ENCODE data around the gene MET.

Gene MET

DNA sequence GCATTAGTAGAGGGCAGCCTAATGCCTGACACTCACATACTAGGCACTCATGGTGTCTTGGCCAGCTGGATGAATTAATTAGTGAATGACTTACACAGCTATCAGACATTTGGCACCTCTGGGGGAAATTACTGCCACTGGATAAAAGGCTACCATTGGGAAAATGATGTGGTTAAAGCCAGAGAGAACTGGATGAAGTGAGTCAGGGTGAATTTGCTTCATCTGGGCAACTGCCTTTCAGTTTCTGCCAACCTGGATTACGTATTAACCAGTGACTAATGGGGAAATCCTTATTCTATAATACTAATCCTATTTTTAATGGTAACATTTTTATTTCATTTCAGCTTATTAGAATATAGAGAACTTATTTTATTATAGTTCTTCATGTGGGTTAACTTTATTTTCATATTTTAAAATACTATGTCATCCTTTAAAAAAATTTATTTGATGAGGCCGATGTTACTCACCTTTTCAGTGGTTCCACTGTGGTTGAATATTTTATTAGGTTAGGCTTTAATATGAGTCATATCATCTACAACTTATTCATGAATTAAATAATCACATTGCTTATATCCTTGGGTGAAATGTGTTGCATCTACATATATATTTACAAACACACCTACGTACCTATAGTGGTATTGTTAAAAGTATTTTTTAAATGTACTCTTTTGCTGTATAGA lies 104.8 kb downstream of the MET start:
- DNase-seq (ENCODE audit: low read depth) = no peak
- TF ChIP-seq, protein P1, sequence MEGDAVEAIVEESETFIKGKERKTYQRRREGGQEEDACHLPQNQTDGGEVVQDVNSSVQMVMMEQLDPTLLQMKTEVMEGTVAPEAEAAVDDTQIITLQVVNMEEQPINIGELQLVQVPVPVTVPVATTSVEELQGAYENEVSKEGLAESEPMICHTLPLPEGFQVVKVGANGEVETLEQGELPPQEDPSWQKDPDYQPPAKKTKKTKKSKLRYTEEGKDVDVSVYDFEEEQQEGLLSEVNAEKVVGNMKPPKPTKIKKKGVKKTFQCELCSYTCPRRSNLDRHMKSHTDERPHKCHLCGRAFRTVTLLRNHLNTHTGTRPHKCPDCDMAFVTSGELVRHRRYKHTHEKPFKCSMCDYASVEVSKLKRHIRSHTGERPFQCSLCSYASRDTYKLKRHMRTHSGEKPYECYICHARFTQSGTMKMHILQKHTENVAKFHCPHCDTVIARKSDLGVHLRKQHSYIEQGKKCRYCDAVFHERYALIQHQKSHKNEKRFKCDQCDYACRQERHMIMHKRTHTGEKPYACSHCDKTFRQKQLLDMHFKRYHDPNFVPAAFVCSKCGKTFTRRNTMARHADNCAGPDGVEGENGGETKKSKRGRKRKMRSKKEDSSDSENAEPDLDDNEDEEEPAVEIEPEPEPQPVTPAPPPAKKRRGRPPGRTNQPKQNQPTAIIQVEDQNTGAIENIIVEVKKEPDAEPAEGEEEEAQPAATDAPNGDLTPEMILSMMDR (IDR thresholded peaks at IDR 0.05; ENCODE audit: insufficient read depth, low read depth, low read length, missing control alignments) = no peak
- H3K4me3 ChIP-seq (ENCODE audit: low read depth, low read length) = no peak overlapping the region

DNA sequence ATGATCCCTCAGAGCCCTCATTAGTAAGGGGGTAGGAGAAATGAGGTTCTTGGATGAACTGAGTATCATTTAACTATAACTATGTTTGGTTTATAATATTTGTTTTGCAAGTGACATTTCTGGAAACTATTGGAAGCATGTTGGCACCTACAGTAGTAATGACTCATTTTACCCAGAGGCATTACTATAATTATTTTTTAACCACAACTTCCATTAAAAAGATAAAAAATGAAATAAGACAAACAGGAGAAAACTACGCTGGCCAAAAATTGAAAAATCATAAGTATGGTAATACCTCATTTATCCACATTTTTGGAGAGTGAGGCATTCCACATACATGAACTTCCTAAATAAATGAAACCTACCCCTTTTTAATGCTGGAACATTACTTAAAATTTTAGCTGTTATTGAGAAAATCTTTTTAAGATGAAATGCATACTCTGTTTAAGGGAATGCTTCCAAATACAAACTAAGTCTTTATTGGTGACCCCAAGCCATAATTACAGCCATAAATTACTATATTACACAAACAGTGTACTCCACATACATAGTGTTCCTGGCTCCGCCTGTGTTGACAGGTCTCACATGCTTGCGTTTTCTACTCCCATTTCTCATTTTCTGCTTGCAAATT lies 105.8 kb downstream of the MET start:
- H3K4me3 ChIP-seq (ENCODE audit: low read depth, low read length) = no peak overlapping the region

DNA sequence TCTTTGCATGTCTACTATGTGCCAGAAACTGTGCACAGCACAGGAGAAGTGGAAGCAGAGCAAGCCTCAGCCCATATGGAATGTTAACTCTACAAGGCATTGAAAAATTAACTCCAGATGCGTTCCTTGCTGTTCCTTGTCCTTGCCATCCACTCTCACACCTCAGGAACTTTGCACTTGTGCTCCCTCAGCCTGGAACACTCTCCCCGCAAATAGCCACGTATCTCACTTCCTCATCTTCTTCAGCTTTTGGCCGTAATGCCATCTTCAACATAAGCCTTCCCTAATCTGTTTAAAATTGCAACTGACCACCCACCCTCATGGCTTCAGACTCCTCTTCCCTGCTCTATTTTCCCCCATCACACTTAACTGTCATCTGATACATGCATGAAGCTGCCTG lies 107.2 kb downstream of the MET start:
- no peak overlapping the region for H3K4me3 ChIP-seq (ENCODE audit: low read depth, low read length)
- DNase-seq (ENCODE audit: low read depth) = no peak
- TF ChIP-seq, protein P1 (IDR thresholded peaks at IDR 0.05; ENCODE audit: insufficient read depth, low read depth, low read length, missing control alignments) = no peak

More for the DNA sequence above, 105.8 kb downstream of the MET start:
- no peak for DNase-seq (ENCODE audit: low read depth)
- TF ChIP-seq, protein P1 (IDR thresholded peaks at IDR 0.05; ENCODE audit: insufficient read depth, low read depth, low read length, missing control alignments) = no peak

DNA sequence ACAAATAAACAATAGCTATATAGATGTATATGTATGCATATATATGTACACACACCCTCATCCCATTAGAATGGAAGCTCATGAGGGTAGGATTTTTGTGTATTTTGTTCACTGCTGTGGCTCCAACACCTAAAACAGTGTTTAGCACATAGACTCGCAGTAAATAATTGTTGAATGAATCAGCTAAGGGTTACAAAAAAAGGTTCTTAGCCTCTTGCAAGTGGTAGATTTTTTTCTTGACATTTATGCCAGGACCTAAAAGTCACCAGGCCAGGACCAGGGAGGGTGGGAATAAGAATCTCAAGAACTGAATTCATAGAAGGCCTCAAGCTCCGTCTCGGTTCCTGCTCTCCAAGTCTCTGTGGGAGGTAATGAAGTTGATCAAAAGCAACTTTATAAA lies 107.9 kb downstream of the MET start:
- no peak for DNase-seq (ENCODE audit: low read depth)
- H3K4me3 ChIP-seq (ENCODE audit: low read depth, low read length) = no peak overlapping the region
- TF ChIP-seq, protein P1 (IDR thresholded peaks at IDR 0.05; ENCODE audit: insufficient read depth, low read depth, low read length, missing control alignments) = no peak

DNA sequence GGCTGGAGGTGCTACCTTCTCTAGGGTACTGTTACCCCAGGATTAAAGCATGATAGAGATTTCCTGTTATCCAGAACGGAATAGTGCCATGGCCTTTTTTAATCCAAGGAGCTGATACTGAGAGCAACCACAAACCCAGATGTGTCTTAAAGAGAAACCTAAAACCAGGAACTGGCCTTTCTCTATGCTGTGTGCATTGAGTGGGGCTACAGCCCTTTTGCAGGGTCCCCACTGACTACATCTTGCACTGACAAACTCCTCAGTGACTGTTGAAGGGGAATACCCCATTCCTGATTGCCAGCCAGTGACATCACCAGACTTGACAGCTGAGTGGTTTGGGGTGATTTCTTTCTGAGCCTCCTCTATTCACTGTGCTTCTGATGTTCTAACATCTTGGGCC lies 108.5 kb downstream of the MET start:
- DNase-seq (ENCODE audit: low read depth) = no peak

DNA sequence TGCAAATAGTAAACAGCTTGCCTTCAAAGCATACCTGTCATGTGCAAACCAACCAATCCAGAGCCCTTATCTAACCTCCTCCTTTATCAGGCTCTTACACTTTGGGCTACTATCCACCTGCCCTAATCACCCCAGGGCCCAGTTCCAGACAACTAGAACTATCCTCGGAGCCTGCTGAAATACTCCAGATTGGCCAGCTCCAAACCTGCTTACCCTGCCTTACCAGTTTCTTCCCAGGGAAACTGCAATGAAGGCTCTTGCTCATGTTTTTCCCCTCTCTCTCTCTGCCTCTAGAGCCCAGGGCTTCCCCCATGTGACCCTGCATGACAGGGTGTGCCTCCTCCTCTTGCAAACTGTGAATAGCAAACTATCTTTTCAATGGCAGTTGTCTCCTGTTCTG lies 109.0 kb downstream of the MET start:
- DNase-seq (ENCODE audit: low read depth) = no peak
- H3K4me3 ChIP-seq (ENCODE audit: low read depth, low read length) = no peak overlapping the region
- TF ChIP-seq, protein P1 (IDR thresholded peaks at IDR 0.05; ENCODE audit: insufficient read depth, low read depth, low read length, missing control alignments) = no peak

More for the DNA sequence above, 108.5 kb downstream of the MET start:
- H3K4me3 ChIP-seq (ENCODE audit: low read depth, low read length) = no peak overlapping the region
- TF ChIP-seq, protein P1 (IDR thresholded peaks at IDR 0.05; ENCODE audit: insufficient read depth, low read depth, low read length, missing control alignments) = no peak
